HG03432 (cell line): ENCODE data around the gene LRRC75B.

Experiments
- ATAC-seq: cut with Tn5 transposase; IDR thresholded peaks from one replicate; pipeline ENCODE4 v1.9.1; 2021; ENCODE audit warnings: mild to moderate bottlenecking, moderate library complexity; ENCODE audit not compliant: unreplicated experiment

LRRC75B gene

GRCh38 chr22:24587948-24588347, 4.9 kb downstream of the LRRC75B start:
- ATAC-seq = no peak

GRCh38 chr22:24587251-24587650, 5.6 kb downstream of the LRRC75B start:
- no peak for ATAC-seq

GRCh38 chr22:24585927-24586546, 6.8 kb downstream of the LRRC75B start:
- ATAC-seq = no peak

GRCh38 chr22:24585461-24585860, 7.4 kb downstream of the LRRC75B start:
- no peak for ATAC-seq

GRCh38 chr22:24584871-24585411, 7.9 kb downstream of the LRRC75B start:
- no peak for ATAC-seq

- ATAC-seq = no peak
Measured at GRCh38 chr22:24584166-24584790, 8.6 kb downstream of the LRRC75B start.

GRCh38 chr22:24583221-24584165, 9.4 kb downstream of the LRRC75B start:
- ATAC-seq = no peak

GRCh38 chr22:24582056-24582814, 10.6 kb downstream of the LRRC75B start:
- ATAC-seq = no peak

GRCh38 chr22:24580276-24580675, 12.6 kb downstream of the LRRC75B start:
- no peak for ATAC-seq

- ATAC-seq = no peak
Measured at GRCh38 chr22:24579258-24579601, 13.6 kb downstream of the LRRC75B start.

GRCh38 chr22:24578355-24579257, 14.3 kb downstream of the LRRC75B start:
- no peak for ATAC-seq

- ATAC-seq = no peak
Measured at GRCh38 chr22:24576778-24577177, 16.1 kb downstream of the LRRC75B start.

- no peak for ATAC-seq
Measured at GRCh38 chr22:24571266-24571665, 21.6 kb downstream of the LRRC75B start.

GRCh38 chr22:24567668-24568067, 25.2 kb downstream of the LRRC75B start:
- no peak for ATAC-seq

GRCh38 chr22:24566899-24567511, 25.9 kb downstream of the LRRC75B start:
- ATAC-seq = no peak

GRCh38 chr22:24565077-24565476, 27.8 kb downstream of the LRRC75B start:
- ATAC-seq = no peak

- ATAC-seq = no peak
Measured at GRCh38 chr22:24564376-24565058, 28.4 kb downstream of the LRRC75B start.

GRCh38 chr22:24563246-24563645, 29.6 kb downstream of the LRRC75B start:
- no peak for ATAC-seq

- no peak for ATAC-seq
Measured at GRCh38 chr22:24559471-24559870, 33.4 kb downstream of the LRRC75B start.
